ENCODE measurements around the gene IPO9.
A peak's percentile ranks its signal among the peaks of the same experiment; 100 is the strongest.
"Not testable (repeated sequence)": the region's sequence is repeated elsewhere in the genome, so short reads cannot be mapped to it uniquely, and the experiment has no call there.

IPO9 gene

DNA sequence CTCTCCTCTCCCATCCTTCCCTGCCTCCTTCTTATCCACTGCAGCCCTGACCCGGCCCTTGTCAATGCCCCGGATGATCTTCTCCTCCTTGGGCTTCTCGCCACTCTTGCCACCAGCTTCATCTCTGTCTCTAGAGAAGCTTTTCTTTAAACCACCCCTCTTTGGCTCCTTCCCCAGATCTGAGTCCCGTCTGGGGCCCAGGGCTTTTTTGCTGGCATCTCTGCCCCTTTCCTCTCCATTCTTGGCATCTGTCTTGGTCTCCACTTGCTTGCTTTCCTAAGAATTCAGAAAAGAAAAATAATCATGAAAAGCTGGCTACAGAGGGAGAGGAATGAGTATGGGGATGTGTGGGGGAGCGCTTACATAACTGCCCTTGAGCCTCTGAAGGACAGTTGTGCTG lies 71.5 kb downstream of the IPO9 start:
- Histone ChIP-seq H2BK5ac (ENCODE audit: low read depth, low read length, poor library complexity, severe bottlenecking) (no peak overlapping the region), H2BK15ac (ENCODE audit: low read depth, poor library complexity, severe bottlenecking) (no peak overlapping the region), H2BK12ac (ENCODE audit: low read length in 2 of 2) (no peak overlapping the region), H3K27me3 (ENCODE audit: control insufficient read depth in 1 of 2, insufficient read depth in 1 of 2, low read length in 2 of 2) (no peaks in the 10 kb centered on the region), H3K36me3 (ENCODE audit: control insufficient read depth in 1 of 2, insufficient read depth in 2 of 2, low read depth in 1 of 2, low read length in 2 of 2) (peaks cover 0 to 23% of the 10 kb centered on the region in 2 experiments), H2BK120ac (ENCODE audit: low read depth, low read length) (no peak overlapping the region), H3K9ac (ENCODE audit: low read length) (no peak overlapping the region), H4K8ac (ENCODE audit: low read length) (no peak overlapping the region), H3K18ac (ENCODE audit: low read depth in 1 of 2, low read length in 2 of 2) (no peak overlapping the region), H3K4me3 (ENCODE audit: insufficient read depth in 1 of 2, low read depth in 1 of 2, low read length in 2 of 2) (no peak overlapping the region), H3K4me1 (ENCODE audit: control insufficient read depth, insufficient read depth, low read depth, low read length) (peaks cover 23% of the 10 kb centered on the region), H3K4me2 (ENCODE audit: low read length, poor library complexity, severe bottlenecking) (no peak overlapping the region), H4K91ac (ENCODE audit: low read length) (no peak overlapping the region), H3K23ac (ENCODE audit: low read length in 2 of 2) (no peak overlapping the region), H3K79me1 (replicated peaks; ENCODE audit: low read length, poor library complexity, severe bottlenecking) (no peaks in the 10 kb centered on the region), H3K9me3 (ENCODE audit: control insufficient read depth, low read length) (no peaks in the 10 kb centered on the region), H3K27ac (ENCODE audit: low read length, poor library complexity, severe bottlenecking) (no peak overlapping the region), H3K4ac (ENCODE audit: low read depth in 1 of 2, low read length in 2 of 2) (no peak overlapping the region), H2AK5ac (ENCODE audit: low read length, severe bottlenecking) (no peak overlapping the region), H2AFZ (ENCODE audit: low read depth, low read length) (no peak overlapping the region), H3K14ac (ENCODE audit: low read length in 2 of 2) (no peak overlapping the region)
- DNase-seq, result no peak
- 94% methylated on average over 5 of the region's 5 CpGs for WGBS

DNA sequence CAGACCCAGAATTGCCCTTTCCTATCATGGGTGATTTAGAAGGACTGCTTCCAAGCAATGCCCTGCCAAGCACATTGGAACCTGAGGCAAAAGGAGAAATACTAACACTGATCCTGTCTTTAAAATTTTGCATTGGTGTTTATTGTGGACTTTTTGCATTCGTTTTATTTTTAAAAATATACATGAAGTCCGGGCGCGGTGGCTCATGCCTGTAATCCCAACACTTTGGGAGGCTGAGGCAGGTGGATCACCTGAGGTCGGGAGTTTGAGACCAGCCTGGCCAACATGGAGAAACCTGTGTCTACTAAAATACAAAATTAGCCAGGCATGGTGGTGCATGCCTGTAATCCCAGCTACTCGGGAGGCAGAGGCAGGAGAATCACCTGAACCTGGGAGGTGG lies 72.1 kb downstream of the IPO9 start:
- not testable (repeated sequence) for H3K18ac ChIP-seq (ENCODE audit: low read depth in 1 of 2, low read length in 2 of 2); H4K91ac ChIP-seq (ENCODE audit: low read length); H2BK5ac ChIP-seq (ENCODE audit: low read depth, low read length, poor library complexity, severe bottlenecking); H3K27ac ChIP-seq (ENCODE audit: low read length, poor library complexity, severe bottlenecking); H3K23ac ChIP-seq (ENCODE audit: low read length in 2 of 2); H3K4me3 ChIP-seq (ENCODE audit: insufficient read depth in 1 of 2, low read depth in 1 of 2, low read length in 2 of 2); H4K8ac ChIP-seq (ENCODE audit: low read length); H3K4ac ChIP-seq (ENCODE audit: low read depth in 1 of 2, low read length in 2 of 2); H3K79me1 ChIP-seq (replicated peaks; ENCODE audit: low read length, poor library complexity, severe bottlenecking); H2BK120ac ChIP-seq (ENCODE audit: low read depth, low read length); DNase-seq; H3K4me2 ChIP-seq (ENCODE audit: low read length, poor library complexity, severe bottlenecking); H3K27me3 ChIP-seq (ENCODE audit: control insufficient read depth in 1 of 2, insufficient read depth in 1 of 2, low read length in 2 of 2); H2BK12ac ChIP-seq (ENCODE audit: low read length in 2 of 2); H2AFZ ChIP-seq (ENCODE audit: low read depth, low read length); H3K9ac ChIP-seq (ENCODE audit: low read length); H2AK5ac ChIP-seq (ENCODE audit: low read length, severe bottlenecking); H3K14ac ChIP-seq (ENCODE audit: low read length in 2 of 2); H2BK15ac ChIP-seq (ENCODE audit: low read depth, poor library complexity, severe bottlenecking); H3K9me3 ChIP-seq (ENCODE audit: control insufficient read depth, low read length)
- peaks cover 26% of the 10 kb centered on the region for H3K4me1 ChIP-seq (ENCODE audit: control insufficient read depth, insufficient read depth, low read depth, low read length)
- 92% methylated on average over 6 of the region's 6 CpGs for WGBS
- peaks cover 0 to 23% of the 10 kb centered on the region in 2 experiments for H3K36me3 ChIP-seq (ENCODE audit: control insufficient read depth in 1 of 2, insufficient read depth in 2 of 2, low read depth in 1 of 2, low read length in 2 of 2)

DNA sequence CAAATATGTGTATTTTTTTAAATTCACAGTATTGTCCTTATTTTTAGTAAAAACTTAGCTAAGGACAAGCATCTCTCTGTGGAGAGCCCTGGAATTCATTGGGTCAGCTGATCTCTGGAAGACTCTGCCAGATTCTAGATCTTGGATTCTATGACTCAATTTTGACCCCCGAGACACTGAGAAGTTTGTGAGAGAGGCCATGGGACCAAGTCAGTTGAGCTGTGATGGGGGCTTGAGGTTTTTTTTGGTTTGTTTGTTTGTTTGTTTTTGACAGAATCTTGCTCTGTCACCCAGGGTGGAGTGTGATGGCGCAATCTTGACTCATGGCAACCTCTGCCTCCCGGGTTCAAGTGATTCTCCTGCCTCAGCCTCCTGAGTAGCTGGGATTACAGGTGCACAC lies 73.2 kb downstream of the IPO9 start:
- H3K9me3 ChIP-seq (ENCODE audit: control insufficient read depth, low read length), result no peaks in the 10 kb centered on the region
- no peak overlapping the region for H4K8ac ChIP-seq (ENCODE audit: low read length)
- H3K27ac ChIP-seq (ENCODE audit: low read length, poor library complexity, severe bottlenecking), result no peak overlapping the region
- H3K9ac ChIP-seq (ENCODE audit: low read length), result peak overlapping the region; percentile 21
- no peaks in the 10 kb centered on the region for H3K27me3 ChIP-seq (ENCODE audit: control insufficient read depth in 1 of 2, insufficient read depth in 1 of 2, low read length in 2 of 2)
- peaks cover 0 to 23% of the 10 kb centered on the region in 2 experiments for H3K36me3 ChIP-seq (ENCODE audit: control insufficient read depth in 1 of 2, insufficient read depth in 2 of 2, low read depth in 1 of 2, low read length in 2 of 2)
- H4K91ac ChIP-seq (ENCODE audit: low read length), result no peak overlapping the region
- no peak overlapping the region for H3K4me3 ChIP-seq (ENCODE audit: insufficient read depth in 1 of 2, low read depth in 1 of 2, low read length in 2 of 2)
- H3K23ac ChIP-seq (ENCODE audit: low read length in 2 of 2), result no peak overlapping the region
- H2AK5ac ChIP-seq (ENCODE audit: low read length, severe bottlenecking), result no peak overlapping the region
- no peak overlapping the region for H3K4me2 ChIP-seq (ENCODE audit: low read length, poor library complexity, severe bottlenecking)
- H2BK120ac ChIP-seq (ENCODE audit: low read depth, low read length), result no peak overlapping the region
- H3K14ac ChIP-seq (ENCODE audit: low read length in 2 of 2), result no peak overlapping the region
- no peak overlapping the region for H3K4ac ChIP-seq (ENCODE audit: low read depth in 1 of 2, low read length in 2 of 2)
- no peaks in the 10 kb centered on the region for H3K79me1 ChIP-seq (replicated peaks; ENCODE audit: low read length, poor library complexity, severe bottlenecking)
- no peak overlapping the region for H2BK15ac ChIP-seq (ENCODE audit: low read depth, poor library complexity, severe bottlenecking)
- H2BK5ac ChIP-seq (ENCODE audit: low read depth, low read length, poor library complexity, severe bottlenecking), result no peak overlapping the region
- H3K18ac ChIP-seq (ENCODE audit: low read depth in 1 of 2, low read length in 2 of 2), result no peak overlapping the region
- DNase-seq, result peak; percentile 52
- H2AFZ ChIP-seq (ENCODE audit: low read depth, low read length), result no peak overlapping the region
- no peak overlapping the region for H2BK12ac ChIP-seq (ENCODE audit: low read length in 2 of 2)
- 78% methylated on average over 2 of the region's 3 CpGs for WGBS
- peaks cover 23% of the 10 kb centered on the region for H3K4me1 ChIP-seq (ENCODE audit: control insufficient read depth, insufficient read depth, low read depth, low read length)

DNA sequence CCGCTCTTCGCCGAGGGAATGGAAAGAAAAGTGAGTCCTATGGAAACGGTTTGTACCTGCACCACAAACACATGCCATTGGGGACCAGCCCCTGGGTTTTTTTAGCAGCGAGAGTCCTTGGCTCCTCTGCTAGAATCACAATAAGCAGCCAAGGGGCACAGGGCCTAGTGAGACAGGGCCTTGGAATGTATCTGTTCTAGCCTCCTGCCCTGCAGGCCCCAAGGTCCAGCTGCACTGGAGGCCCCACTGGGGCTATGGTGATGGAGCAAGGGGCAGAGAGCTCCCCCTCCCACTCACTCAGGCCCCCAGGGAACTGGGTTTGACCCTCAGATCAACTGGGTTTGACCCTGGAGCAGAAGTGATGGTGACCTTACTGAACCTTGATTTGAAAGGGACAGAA lies 74.2 kb downstream of the IPO9 start:
- Histone ChIP-seq H3K4ac (ENCODE audit: low read depth in 1 of 2, low read length in 2 of 2) (peak overlapping the region in 1 of 2 experiments; percentile 85), H3K27me3 (ENCODE audit: control insufficient read depth in 1 of 2, insufficient read depth in 1 of 2, low read length in 2 of 2) (no peaks in the 10 kb centered on the region), H3K36me3 (ENCODE audit: control insufficient read depth in 1 of 2, insufficient read depth in 2 of 2, low read depth in 1 of 2, low read length in 2 of 2) (peaks cover 0 to 14% of the 10 kb centered on the region in 2 experiments), H3K4me1 (ENCODE audit: control insufficient read depth, insufficient read depth, low read depth, low read length) (peaks cover 24% of the 10 kb centered on the region), H2AFZ (ENCODE audit: low read depth, low read length) (no peak overlapping the region), H3K14ac (ENCODE audit: low read length in 2 of 2) (no peak overlapping the region), H3K79me1 (replicated peaks; ENCODE audit: low read length, poor library complexity, severe bottlenecking) (no peaks in the 10 kb centered on the region), H3K9me3 (ENCODE audit: control insufficient read depth, low read length) (no peaks in the 10 kb centered on the region), H2BK5ac (ENCODE audit: low read depth, low read length, poor library complexity, severe bottlenecking) (no peak overlapping the region), H3K9ac (ENCODE audit: low read length) (peak overlapping the region; percentile 64), H4K91ac (ENCODE audit: low read length) (peak overlapping the region; percentile 18), H3K4me2 (ENCODE audit: low read length, poor library complexity, severe bottlenecking) (no peak overlapping the region), H3K27ac (ENCODE audit: low read length, poor library complexity, severe bottlenecking) (peak overlapping the region; percentile 48), H2BK120ac (ENCODE audit: low read depth, low read length) (peak overlapping the region; percentile 87), H2BK12ac (ENCODE audit: low read length in 2 of 2) (peak overlapping the region; percentile 49 to 94), H3K23ac (ENCODE audit: low read length in 2 of 2) (no peak overlapping the region), H2AK5ac (ENCODE audit: low read length, severe bottlenecking) (peak overlapping the region; percentile 95), H3K4me3 (ENCODE audit: insufficient read depth in 1 of 2, low read depth in 1 of 2, low read length in 2 of 2) (no peak overlapping the region), H2BK15ac (ENCODE audit: low read depth, poor library complexity, severe bottlenecking) (no peak overlapping the region), H3K18ac (ENCODE audit: low read depth in 1 of 2, low read length in 2 of 2) (peak overlapping the region in 1 of 2 experiments; percentile 78), H4K8ac (ENCODE audit: low read length) (peak overlapping the region; percentile 66)
- peak; percentile 54 for DNase-seq
- WGBS, result 70% methylated on average over 5 of the region's 5 CpGs
